ENCODE measurements around the gene RNF44.
"Not testable (repeated sequence)": the region's sequence is repeated elsewhere in the genome, so short reads cannot be mapped to it uniquely, and the experiment has no call there.

Gene RNF44

DNA sequence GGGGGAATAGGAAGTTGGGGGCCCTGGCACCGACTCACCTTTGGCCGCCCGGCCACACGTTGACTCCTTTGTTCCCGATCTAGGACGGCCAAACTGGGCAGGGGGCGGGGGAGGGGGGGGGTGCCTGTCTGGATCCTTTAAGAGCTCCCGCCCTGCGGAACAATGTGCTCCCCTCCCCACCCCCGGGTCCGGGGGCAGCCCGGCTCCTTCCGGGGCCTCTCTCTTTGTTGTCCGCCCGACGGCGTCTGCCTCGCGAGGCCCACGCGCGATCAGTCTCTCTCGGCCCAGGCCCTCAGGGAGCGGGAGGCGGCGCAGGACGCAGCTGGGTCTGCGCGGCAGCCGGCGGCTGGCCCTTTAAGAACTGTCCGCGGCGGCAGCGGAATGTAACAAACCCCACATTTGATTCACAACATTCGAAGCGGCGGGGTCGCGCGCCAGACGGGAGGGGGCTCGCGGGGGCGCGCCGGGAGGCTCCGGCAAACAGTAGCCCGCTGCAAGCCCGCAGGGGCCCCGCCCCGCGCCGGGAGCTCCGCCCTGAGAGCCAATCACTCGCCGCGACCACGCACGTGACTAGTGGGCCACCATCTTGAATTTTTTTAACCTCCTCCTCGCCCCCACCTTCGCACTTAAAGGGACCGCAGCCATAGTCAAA lies at the start of gene RNF44:
RNF44 (minus strand) TSS at position 501 of the 652 bp plus-strand sequence. CDS start 4,930 bp downstream, outside the sequence.
- peak; percentile 52 for DNase-seq

DNA sequence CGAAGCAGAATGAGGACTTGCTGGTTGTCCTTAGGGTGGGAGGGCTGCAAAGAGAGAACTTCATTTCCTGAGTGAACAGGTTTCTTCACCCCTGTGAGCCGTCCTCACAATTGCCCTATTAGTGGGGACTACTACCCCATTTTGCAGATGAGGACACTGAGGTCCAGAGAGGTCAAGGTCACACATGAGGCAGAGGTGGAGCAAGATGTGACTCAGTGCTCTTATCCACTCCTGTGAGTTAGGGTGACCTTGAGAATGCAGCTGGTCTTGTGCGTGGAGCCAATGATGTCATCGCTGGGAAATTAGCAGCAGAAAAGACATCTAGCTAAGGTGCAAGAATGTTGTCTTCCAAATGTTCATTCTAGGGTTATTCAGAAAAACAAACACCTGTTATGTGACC lies 45.9 kb upstream of the RNF44 start:
- no peak for DNase-seq

DNA sequence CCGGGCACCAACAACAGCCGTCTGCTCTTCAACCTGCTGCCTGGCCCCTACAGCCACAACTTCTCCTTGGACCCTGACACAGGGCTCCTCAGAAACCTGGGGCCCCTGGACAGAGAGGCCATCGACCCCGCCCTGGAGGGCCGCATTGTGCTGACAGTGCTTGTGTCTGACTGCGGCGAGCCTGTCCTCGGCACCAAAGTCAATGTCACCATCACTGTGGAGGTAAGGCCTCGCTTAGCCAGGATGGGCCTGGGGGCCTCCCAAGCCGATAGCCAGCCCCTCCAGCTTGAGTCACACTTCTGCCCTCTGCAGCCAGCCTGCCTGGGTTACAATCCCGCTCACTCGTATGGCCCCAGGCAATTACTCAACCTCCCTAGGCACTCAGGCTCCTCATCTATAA lies 44.2 kb upstream of the RNF44 start:
- DNase-seq: no peak

DNA sequence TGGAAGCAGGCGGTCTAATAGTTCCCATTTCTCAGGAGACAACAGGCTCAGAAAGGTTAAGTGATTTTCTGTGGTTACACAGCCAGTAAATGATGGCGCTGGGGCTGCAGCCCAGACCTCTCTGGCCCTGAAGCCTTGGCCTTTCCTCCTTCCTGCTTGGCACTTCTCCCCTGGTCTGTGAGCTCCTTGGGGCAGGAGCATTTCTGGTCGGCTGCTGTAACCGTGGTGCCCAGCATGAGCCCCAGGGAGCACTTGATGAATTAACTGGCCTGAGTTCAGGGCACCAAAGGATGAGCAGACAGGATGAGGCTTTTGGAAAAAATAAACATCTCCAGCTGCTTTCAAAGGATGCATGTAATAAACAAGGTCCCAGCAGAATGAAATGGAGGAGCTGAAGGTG lies 42.1 kb upstream of the RNF44 start:
- DNase-seq: no peak

DNA sequence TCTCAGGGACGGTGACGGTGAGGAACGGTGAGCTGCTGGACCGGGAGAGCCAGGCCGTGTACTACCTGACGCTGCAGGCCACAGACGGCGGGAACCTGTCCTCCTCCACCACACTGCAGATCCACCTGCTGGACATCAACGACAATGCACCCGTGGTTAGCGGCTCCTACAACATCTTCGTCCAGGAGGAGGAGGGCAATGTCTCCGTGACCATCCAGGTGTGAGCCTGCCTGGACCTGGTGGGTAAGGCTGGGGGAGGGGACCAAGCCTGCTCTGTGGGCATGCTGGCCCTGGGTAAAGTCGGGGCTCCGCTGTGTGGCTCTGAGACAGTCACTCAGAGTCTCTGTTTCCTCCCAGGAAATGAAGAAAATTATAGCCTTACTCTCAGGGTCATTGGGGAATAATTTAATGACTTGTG lies 41.2 kb upstream of the RNF44 start:
- DNase-seq: no peak

DNA sequence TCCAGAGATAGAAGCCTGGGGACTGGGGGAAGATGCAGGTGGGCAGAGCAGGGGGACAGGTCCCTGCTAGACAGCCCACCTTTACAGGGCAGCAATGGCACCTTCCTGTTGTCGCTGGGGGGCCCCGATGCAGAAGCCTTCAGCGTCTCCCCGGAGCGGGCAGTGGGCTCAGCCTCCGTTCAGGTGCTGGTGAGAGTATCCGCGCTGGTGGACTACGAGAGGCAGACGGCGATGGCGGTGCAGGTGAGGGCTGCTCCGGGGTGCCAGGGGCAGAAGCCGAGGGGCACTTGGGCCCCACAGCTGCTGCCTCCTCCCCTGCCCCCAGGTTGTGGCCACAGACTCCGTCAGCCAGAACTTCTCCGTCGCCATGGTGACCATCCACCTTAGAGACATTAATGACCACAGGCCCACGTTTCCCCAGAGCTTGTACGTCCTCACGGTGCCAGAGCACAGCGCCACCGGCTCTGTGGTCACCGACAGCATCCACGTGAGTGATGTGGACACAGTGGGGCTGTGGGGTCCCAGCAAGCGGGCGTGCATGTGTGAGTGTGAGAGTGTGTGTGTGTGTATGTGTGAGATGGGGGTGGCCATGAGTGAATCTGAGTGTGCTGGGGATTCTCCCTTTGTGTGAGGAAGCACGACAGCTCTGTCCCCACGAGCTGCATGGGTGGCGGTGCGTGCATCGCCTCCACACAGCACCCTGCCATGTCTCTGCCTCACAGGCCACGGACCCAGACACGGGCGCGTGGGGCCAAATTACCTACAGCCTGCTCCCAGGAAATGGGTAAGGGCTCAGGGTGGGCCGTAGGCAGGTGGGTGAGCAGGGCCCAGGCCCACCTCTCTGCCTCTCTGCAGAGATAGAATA lies 40.3 kb upstream of the RNF44 start:
- DNase-seq: no peak

DNA sequence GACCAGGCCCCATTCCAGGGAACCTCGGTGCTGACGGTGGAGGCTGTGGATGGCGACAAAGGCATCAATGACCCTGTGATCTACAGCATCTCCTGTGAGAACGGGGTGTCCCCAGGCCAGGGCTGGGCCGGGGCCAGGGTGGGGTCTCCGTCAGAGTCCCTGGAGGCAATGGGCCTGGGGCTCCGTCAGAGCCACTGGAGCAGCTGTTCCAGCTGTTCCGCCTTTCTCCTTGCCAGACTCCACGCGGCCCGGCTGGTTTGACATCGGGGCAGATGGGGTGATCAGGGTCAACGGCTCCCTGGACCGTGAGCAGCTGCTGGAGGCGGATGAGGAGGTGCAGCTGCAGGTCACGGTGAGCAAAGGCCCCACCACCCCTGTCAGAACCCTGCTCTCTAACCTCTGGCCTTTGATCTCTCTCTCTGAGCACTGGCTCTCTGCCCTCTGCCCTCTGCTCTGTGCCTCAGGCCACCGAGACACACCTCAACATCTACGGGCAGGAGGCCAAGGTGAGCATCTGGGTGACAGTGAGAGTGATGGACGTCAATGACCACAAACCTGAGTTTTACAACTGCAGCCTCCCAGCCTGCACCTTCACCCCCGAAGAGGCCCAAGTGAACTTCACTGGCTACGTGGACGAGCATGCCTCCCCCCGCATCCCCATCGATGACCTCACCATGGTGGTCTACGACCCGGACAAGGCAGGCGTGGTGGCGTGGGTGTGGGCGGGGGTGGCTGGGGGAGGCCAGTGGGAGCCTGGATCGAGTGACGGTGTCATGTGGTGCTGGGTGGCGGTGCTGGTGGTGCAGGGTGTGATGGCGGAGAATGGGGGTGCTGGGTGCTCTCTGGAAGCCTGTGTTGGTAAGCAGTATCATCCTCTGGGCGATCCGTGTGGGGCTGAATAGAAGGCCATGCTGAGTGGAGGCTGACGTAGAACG lies 38.6 kb upstream of the RNF44 start:
- no peak for DNase-seq

DNA sequence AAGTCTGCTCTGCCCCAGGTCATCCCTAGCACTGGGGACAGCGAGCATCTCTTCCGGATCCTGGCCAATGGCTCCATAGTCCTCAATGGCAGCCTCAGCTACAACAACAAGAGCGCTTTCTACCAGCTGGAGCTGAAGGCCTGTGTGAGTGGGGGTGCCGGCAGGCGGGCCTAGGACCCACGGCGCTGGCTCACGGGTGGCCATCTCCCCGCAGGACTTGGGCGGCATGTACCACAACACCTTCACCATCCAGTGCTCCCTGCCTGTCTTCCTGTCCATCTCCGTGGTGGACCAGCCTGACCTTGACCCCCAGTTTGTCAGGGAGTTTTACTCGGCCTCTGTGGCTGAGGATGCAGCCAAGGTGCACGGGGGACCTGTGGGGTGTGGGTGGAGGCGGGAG lies 37.9 kb upstream of the RNF44 start:
- DNase-seq: no peak

DNA sequence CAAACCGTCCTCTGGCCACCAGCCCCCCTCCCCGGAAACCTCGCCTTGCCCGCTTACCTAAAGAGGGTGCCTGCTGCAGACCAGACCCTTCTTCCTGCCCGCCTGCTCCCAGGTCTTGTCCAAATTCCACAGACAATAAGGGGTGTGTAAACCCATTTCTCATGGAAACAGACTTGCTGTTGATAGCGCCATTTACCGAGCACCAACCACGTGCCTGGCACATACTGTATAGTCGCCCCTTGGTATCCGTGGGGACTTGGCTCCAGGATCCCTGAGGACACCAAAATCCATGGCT lies 37.0 kb upstream of the RNF44 start:
- DNase-seq: no peak

DNA sequence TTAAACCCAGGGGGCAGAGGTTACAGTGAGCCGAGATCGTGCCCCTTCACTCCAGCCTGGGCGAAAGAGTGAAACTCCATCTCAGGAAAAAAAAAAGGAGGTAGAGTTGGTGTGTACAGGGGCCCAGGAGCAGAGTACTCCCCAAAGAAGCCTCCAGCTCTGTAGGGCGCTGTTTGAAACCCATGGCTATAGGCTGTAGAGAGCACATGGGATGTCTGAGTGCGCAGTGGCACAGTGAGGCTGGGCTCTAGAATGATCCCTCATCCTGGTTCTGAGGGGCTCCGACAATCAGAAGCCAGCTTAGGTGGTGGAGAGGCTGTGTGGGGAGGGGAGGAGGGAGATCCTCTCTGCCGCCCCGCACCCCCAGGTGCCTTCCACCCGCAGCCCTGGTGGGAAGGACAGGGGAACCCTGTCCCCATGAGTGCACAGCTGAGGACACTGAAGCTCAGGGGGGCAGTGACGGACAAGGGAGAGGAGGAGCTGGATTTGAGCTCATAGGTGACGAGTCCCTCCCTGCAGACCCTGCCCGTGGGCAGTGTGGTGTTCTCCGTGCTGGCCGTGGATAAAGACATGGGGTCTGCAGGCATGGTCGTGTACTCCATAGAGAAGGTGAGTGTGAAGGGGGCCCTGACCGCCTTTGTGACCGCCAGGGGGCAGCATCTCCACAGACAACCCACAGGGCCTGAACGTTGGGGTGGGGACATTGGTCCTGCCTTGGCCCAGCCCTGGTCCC lies 36.5 kb upstream of the RNF44 start:
- DNase-seq: no peak

DNA sequence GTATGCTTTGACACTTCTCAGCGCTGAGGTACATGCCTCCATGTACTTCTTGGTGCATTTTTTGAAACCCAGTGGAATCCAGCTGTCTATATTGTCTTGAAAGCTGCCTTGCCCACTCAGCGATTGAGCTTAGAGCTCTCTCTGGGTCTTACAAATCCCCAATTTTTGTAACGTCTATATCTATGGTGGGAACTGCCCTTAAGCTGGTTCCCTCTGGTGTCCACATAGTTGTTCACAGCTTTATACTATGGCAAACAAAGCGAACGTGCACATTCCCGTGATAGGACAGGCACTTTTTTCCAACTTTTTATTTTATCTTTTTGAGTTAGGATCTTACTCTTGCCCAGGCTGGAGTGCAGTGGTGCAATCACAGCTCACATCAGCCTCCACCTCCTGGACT lies 32.8 kb upstream of the RNF44 start:
- no peak for DNase-seq

DNA sequence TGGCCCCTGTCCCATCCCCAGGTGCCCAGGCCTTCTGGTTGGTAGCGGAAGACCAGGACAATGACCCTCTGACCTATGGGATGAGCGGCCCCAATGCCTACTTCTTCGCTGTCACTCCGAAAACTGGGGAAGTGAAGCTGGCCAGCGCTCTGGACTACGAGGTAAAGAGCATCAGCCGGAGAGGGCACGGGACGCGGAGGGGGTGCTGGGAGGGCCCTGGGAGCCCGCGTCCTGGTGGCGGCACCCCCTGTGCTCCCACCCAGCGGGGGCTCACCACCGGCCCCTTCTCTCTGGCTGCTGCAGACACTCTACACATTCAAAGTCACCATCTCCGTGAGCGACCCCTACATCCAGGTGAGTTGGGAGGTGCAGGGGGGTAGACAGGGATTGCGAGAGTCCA lies 31.5 kb upstream of the RNF44 start:
- DNase-seq: no peak

DNA sequence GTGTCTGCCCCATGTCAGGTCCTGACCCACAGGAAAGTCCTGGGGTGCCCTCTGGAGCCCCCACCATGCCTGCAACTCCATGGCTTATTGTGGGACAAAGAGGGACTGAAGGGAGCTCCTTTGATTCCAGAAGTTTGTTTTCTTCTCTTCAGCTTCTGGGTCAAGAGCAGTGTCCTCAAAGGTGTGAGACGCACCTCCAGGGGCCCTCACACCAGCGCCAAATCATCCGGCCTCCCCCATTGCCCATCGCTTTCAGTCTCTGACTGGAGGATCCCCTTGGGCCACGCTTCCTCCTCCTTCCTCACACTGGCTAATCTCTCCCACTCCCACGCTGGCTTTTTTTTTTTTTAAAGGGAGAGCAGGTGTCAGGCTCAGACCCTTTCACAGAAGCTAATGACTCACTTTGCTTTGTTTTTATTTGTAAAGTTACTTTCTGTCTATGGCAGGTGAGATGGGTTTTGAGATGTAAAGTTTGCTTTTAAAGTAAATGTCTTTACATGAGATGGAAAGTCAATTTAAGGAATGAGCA lies 28.6 kb upstream of the RNF44 start:
- DNase-seq: no peak

DNA sequence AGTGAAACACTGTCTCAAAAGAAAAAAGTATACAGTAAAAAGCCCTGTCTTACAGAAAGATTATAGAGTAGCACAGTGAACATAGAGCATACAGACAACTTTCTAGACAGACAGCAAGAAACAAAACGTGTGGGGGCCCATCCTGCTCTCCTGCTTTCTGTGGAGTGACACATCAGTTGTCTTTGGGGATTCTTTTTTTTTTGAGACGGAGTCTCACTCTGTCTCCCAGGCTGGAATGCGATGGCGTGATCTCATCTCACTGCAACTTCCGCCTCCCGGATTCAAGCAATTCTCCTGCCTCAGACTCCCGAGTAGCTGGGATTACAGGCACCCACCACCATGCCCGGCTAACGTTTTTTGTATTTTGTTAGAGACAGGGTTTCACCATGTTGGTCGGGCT lies 26.8 kb upstream of the RNF44 start:
- DNase-seq: no peak

DNA sequence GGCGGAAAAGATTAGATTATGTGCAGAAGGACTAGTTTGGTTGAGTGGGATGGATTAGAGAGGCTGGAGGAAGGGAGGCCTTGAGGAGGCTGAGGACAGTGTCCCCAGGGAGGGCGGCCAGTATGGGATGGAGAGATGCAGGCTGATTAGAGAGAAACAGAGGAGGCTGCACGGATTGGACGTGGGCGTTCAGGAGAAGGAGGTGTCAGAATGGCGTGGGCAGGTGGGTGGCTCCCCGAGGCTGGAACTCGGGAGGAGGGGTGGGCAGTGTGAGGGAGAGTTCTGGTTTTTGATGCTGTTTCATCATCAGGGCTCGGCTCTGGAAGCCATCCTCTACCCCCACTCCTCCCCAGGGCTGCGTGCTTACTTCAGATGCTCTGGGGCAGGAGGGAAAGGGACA lies 25.0 kb upstream of the RNF44 start:
- DNase-seq: no peak

DNA sequence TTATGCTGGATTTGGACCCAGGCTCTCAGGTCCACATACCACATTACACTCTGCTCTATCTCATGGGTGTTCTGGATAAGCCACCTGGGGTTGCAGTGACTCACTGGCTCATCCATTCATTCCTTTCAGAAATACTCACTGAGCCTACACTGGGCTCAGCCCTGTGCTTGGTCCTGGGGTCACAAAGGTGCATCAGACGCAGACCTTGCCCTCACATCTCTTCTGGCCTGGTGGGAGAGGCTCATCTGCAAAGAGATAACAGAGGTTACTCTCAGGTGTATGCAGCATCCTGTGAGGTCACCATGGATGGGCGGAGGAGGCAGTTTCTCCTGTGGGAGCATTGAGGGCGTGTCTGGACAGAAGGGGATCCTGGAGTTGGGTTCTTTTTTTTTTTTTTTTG lies 24.1 kb upstream of the RNF44 start:
- DNase-seq: no peak

DNA sequence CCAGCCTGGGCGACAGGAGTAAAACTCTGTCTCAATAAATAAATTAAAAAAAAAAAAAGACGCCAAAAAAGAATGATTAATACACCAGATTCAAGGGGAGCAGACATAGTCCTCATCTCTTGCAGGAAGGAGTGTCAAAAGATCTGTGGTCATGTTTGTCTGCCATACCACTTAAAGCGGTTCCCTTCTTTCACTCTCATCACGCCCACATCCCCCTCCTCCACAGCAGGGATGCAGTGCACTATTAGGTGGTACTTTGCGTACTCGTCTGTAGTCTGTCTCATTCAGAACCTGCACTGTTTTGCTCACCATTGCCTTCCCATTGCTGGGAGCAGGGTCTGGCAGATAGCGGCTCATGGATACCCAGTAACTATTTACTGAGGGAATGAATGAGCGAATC lies 23.2 kb upstream of the RNF44 start:
- DNase-seq: no peak

DNA sequence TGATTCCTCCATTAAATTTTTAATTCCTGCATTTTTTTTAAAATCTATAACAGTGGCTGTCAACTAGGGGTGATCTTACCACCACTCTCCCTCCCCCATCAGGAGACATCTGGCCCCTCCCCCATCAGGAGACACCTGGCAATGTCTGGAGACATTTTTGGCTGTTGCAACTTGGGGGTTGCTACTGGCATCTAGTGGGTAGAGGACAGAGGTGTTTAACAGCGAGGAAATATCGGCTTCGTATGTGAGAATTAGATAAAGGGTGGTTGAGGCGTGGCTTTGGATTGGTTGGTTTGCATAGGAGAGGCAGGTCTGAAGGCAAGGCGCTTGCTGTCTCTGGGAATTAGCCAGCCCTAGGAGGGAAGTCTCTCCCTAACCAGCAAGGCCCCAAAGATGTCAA lies 22.5 kb upstream of the RNF44 start:
- no peak for DNase-seq

DNA sequence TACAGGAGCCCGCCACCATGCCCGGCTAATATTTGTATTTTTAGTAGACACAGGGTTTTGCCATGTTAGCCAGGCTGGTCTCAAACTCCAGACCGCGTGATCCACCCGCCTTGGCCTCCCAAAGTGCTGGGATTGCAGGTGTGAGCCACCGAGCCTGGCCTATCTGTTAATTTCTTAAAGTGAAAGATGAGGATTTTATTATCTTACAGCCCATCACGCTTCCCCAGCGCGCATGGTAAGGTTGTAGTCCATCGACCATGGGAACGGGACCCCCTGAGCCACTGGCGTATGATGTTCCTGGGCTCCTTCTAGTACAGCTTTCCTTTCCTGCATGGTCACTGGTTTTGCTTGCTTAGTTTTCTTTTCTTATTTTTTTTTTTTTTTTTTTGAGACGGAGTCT lies 20.6 kb upstream of the RNF44 start:
- DNase-seq: no peak

DNA sequence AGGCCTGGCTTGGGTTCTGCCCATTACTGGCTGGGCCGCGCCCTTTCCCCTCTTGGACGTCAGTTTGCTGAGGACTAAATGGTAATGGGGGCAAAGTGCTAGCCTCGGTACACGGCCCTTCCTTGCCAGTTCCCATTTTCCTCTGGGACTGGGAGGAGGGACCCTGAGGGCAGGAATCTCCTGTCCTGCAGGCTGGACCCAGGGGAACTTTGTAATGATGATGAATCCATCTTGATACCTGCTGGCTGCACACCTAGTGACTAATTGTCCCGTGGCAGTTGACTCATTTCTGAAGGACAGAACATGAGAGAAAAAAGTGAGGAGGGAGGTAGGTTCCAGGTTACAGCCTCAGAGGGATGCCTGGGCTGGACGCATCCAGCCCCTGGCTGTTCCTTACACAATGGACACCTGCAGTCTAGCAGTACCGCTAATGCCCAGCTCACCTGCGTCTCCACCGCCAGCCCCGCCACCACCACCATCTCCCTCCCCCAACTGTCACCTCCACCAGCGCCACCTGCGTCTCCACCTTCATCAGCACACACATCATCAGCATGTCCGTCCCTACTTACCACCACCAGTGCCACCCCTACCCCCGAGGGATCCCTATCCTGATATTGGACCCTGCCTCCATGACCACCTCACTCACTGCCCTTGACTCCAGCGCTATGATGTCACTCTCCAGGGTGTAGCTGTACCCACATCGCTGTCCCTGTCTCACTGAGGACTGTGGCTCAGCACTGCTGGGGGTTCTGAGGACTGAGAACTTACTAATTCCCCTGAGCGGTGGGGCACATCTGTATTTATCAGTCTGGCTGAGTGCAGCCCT lies 16.3 kb upstream of the RNF44 start:
- no peak for DNase-seq

DNA sequence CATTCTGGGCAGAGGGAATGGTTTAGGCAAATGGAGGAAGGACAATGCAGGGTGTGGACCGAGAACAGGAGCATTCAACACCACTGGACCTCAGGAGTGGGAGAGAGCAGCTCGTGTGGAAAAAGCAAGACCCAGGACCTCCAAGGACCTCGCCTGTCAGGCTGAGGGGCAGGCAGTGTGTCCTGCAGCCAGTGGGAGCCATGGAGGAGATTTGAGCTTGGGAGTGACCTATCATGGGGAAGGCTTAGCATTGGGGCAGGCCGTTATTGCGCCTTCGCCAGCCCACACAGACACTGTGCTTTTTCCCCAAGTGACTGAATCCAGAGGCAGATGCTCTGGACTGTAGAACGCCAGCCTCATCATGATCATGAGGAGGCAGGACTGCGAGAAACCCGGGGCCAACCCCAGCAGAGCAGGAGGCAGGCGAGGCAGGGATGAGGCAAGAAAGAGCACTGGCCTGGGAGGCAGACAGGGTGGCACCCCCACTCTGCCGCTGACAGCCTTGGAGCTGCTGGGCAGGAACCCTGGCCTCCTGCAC lies 15.2 kb upstream of the RNF44 start:
- no peak for DNase-seq

DNA sequence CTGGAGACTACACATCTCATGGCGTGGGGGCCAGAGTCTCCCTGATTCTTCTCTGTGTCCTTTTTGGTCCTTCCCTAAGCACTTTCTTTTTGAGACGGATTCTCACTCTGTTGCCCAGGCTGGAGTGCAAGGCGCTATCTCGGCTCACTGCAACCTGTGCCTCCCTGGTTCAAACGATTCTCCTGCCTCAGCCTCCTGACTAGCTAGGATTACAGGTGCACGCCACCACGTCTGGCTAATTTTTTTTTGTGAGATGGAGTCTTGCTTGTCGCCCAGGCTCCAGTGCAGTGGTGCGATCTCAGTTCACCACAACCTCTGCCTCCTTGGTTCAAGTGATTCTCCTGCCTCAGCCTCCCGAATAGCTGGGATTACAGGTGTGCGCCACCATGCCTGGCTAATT lies 13.7 kb upstream of the RNF44 start:
- not testable (repeated sequence) for DNase-seq
